HEK293 (cell line): Measurements from ENCODE around the gene TMEM181.
A peak's percentile ranks its signal among the peaks of the same experiment; 100 is the strongest.

Source experiments
- BCL11B ChIP-seq: fragments of 450-650 bp; formaldehyde crosslinking; IDR thresholded peaks from 2 replicates; pipeline ENCODE4 v1.5.1; 2016; ENCODE audit warnings: low read depth, missing biosample characterization, missing genetic modification characterization
- GLI4 ChIP-seq: fragments of 450-650 bp; formaldehyde crosslinking; IDR thresholded peaks from 2 replicates; pipeline ENCODE4 v1.5.1; 2016; ENCODE audit warnings: missing biosample characterization, missing genetic modification characterization
- GLIS2 ChIP-seq: fragments of 450-650 bp; formaldehyde crosslinking; IDR thresholded peaks from 2 replicates; pipeline ENCODE4 v1.5.1; 2016; ENCODE audit warnings: missing biosample characterization, missing genetic modification characterization
- KLF9 ChIP-seq: fragments of 450-650 bp; formaldehyde crosslinking; IDR thresholded peaks from 2 replicates; pipeline ENCODE4 v1.5.1; 2016; ENCODE audit warnings: missing biosample characterization, missing genetic modification characterization, low read depth
- MYNN ChIP-seq: fragments of 450-650 bp; formaldehyde crosslinking; IDR thresholded peaks from 2 replicates; pipeline ENCODE4 v1.5.1; 2016; ENCODE audit warnings: missing biosample characterization, missing genetic modification characterization, borderline replicate concordance
- PBX3 ChIP-seq: sonication (generic); formaldehyde crosslinking; IDR thresholded peaks from 2 replicates; pipeline ENCODE4 v1.8.1; 2022; ENCODE audit warnings: mild to moderate bottlenecking, moderate library complexity, missing genetic modification reagents
- SCRT1 ChIP-seq: fragments of 450-650 bp; formaldehyde crosslinking; IDR thresholded peaks from 2 replicates; pipeline ENCODE4 v1.5.1; 2016; ENCODE audit warnings: missing biosample characterization, missing genetic modification characterization, borderline replicate concordance
- TSHZ1 ChIP-seq: fragments of 450-650 bp; formaldehyde crosslinking; IDR thresholded peaks from 2 replicates; pipeline ENCODE4 v1.5.1; 2016; ENCODE audit warnings: missing biosample characterization, missing genetic modification characterization, borderline replicate concordance
- ZBTB11 ChIP-seq: fragments of 450-650 bp; formaldehyde crosslinking; conservative IDR thresholded peaks from 2 replicates; pipeline ENCODE4 v1.5.1; 2016; ENCODE audit warnings: low read depth, missing biosample characterization, missing genetic modification characterization
- ZBTB26 ChIP-seq: fragments of 450-650 bp; formaldehyde crosslinking; optimal IDR thresholded peaks from 2 replicates; pipeline ENCODE3; 2016; ENCODE audit warnings: missing biosample characterization, mild to moderate bottlenecking, missing genetic modification characterization
- ZBTB44 ChIP-seq: fragments of 450-650 bp; IDR thresholded peaks from 2 replicates; pipeline ENCODE4 v1.5.1; 2018; ENCODE audit warnings: missing biosample characterization, mild to moderate bottlenecking, missing genetic modification characterization
- ZNF10 ChIP-seq: fragments of 450-650 bp; formaldehyde crosslinking; IDR thresholded peaks from 2 replicates; pipeline ENCODE4 v1.5.1; 2017; ENCODE audit warnings: missing biosample characterization, missing genetic modification characterization
- ZNF155 ChIP-seq: fragments of 450-650 bp; formaldehyde crosslinking; IDR thresholded peaks from 2 replicates; pipeline ENCODE4 v1.5.1; 2016; ENCODE audit warnings: missing biosample characterization, missing genetic modification characterization
- ZNF214 ChIP-seq: fragments of 450-650 bp; formaldehyde crosslinking; IDR thresholded peaks from 2 replicates; pipeline ENCODE4 v1.5.1; 2017; ENCODE audit warnings: missing biosample characterization, mild to moderate bottlenecking, missing genetic modification characterization, borderline replicate concordance
- ZNF221 ChIP-seq: fragments of 450-650 bp; formaldehyde crosslinking; IDR thresholded peaks from 2 replicates; pipeline ENCODE4 v1.5.1; 2017; ENCODE audit warnings: missing biosample characterization, missing genetic modification characterization, borderline replicate concordance
- ZNF248 ChIP-seq: fragments of 450-650 bp; formaldehyde crosslinking; IDR thresholded peaks from 2 replicates; pipeline ENCODE4 v1.5.1; 2017; ENCODE audit warnings: missing biosample characterization, missing genetic modification characterization
- ZNF335 ChIP-seq: fragments of 450-650 bp; formaldehyde crosslinking; conservative IDR thresholded peaks from 2 replicates; pipeline ENCODE4 v1.5.1; 2016; ENCODE audit warnings: missing biosample characterization, missing genetic modification characterization
- ZNF354C ChIP-seq: fragments of 450-650 bp; formaldehyde crosslinking; IDR thresholded peaks from 2 replicates; pipeline ENCODE4 v1.5.1; 2016; ENCODE audit warnings: missing biosample characterization, missing genetic modification characterization, low read depth, borderline replicate concordance
- ZNF404 ChIP-seq: fragments of 450-650 bp; formaldehyde crosslinking; IDR thresholded peaks from 2 replicates; pipeline ENCODE4 v1.5.1; 2017; ENCODE audit warnings: missing biosample characterization, missing genetic modification characterization
- ZNF473 ChIP-seq: fragments of 450-650 bp; formaldehyde crosslinking; IDR thresholded peaks from 2 replicates; pipeline ENCODE4 v1.5.1; 2017; ENCODE audit warnings: missing biosample characterization, missing genetic modification characterization
- ZNF48 ChIP-seq: fragments of 450-650 bp; formaldehyde crosslinking; IDR thresholded peaks from 2 replicates; pipeline ENCODE4 v1.5.1; 2016; ENCODE audit warnings: missing biosample characterization, missing genetic modification characterization
- ZNF513 ChIP-seq: fragments of 450-650 bp; IDR thresholded peaks from 2 replicates; pipeline ENCODE4 v1.5.1; 2018; ENCODE audit warnings: missing biosample characterization, missing genetic modification characterization
- ZNF76 ChIP-seq: fragments of 450-650 bp; formaldehyde crosslinking; IDR thresholded peaks from 2 replicates; pipeline ENCODE4; 2016; ENCODE audit warnings: low read depth, missing biosample characterization, missing genetic modification characterization, borderline replicate concordance
- ZNF791 ChIP-seq: fragments of 450-650 bp; formaldehyde crosslinking; IDR thresholded peaks from 2 replicates; pipeline ENCODE4 v1.5.1; 2016; ENCODE audit warnings: missing biosample characterization, missing genetic modification characterization
- ZNF830 ChIP-seq: fragments of 450-650 bp; IDR thresholded peaks from 2 replicates; pipeline ENCODE4 v1.5.0; 2018; ENCODE audit warnings: missing biosample characterization, missing genetic modification characterization, low read depth, mild to moderate bottlenecking, moderate library complexity

The TMEM181 gene

GRCh38 chr6:158559895-158560835 is at the start of gene TMEM181 (continued):
- TF ChIP-seq ZNF513 (tag by site-specific recombination) = no peak
- TF ChIP-seq PBX3 (CRISPR knock-in tag) = peak; percentile 89
- TF ChIP-seq ZNF221 (tag by site-specific recombination) = no peak
- no peak for TF ChIP-seq BCL11B
- peak; percentile 21; the same call in 1 of the 2 replicates for TF ChIP-seq KLF9 (tag by site-specific recombination)
- TF ChIP-seq TSHZ1 (tag by site-specific recombination) = no peak
- TF ChIP-seq ZBTB11 (tag by site-specific recombination) = no peak; the same call in 1 of the 2 replicates
- no peak for TF ChIP-seq ZNF248
- no peak for TF ChIP-seq ZNF404 (tag by site-specific recombination)
- no peak for TF ChIP-seq ZNF48 (tag by site-specific recombination)
- TF ChIP-seq ZNF335 (tag by site-specific recombination) = peak; percentile 90
- TF ChIP-seq GLI4 = no peak
- no peak for TF ChIP-seq ZNF214
- TF ChIP-seq ZNF830 (tag by site-specific recombination) = no peak
- no peak for TF ChIP-seq ZNF473 (tag by site-specific recombination)
- TF ChIP-seq ZBTB26 (tag by site-specific recombination) = peak; percentile 77
- TF ChIP-seq ZBTB44 (tag by site-specific recombination) = peak; percentile 69; the same call in 1 of the 2 replicates
- TF ChIP-seq SCRT1 (tag by site-specific recombination) = no peak
- no peak for TF ChIP-seq ZNF155 (tag by site-specific recombination)
- no peak for TF ChIP-seq ZNF354C
- peak; percentile 73 for TF ChIP-seq GLIS2 (tag by site-specific recombination)
- TF ChIP-seq ZNF791 (tag by site-specific recombination) = no peak
- peak; percentile 73; the same call in 1 of the 2 replicates for TF ChIP-seq ZNF76 (tag by site-specific recombination)
- peak; percentile 60; the same call in 1 of the 2 replicates for TF ChIP-seq MYNN (tag by site-specific recombination)
- TF ChIP-seq ZNF10 = peak; percentile 47; the same call in 1 of the 2 replicates
